Mesodermal cell (in vitro differentiated cells): ENCODE measurements around the gene POLR1A. TPM values are rescaled to one million over a fixed set of nuclear protein-coding genes. Genes with fewer than 3 reads are reported as not detected.
A peak's percentile ranks its signal among the peaks of the same experiment; 100 is the strongest.

Experiments used
- H3K27ac ChIP-seq: 2 replicates; pipeline ENCODE4 v1.7.0; 2013; ENCODE audit warnings: mild to moderate bottlenecking, low read depth, low read length, moderate library complexity; ENCODE audit not compliant: severe bottlenecking
- H3K36me3 ChIP-seq: 2 replicates; pipeline ENCODE4 v1.7.1; 2013; ENCODE audit warnings: mild to moderate bottlenecking, low read length, moderate library complexity; ENCODE audit not compliant: control insufficient read depth, insufficient read depth
- H3K4me1 ChIP-seq: one replicate; pipeline ENCODE4 v1.7.1; 2013; ENCODE audit warnings: mild to moderate bottlenecking, low read length; ENCODE audit not compliant: insufficient read depth, control insufficient read depth, poor library complexity, severe bottlenecking
- H3K4me3 ChIP-seq: 2 replicates; pipeline ENCODE4 v1.7.0; 2013; ENCODE audit warnings: low read length, control low read depth, mild to moderate bottlenecking; ENCODE audit not compliant: insufficient read depth, poor library complexity, severe bottlenecking; ENCODE audit errors: extremely low read depth
- H3K9me3 ChIP-seq: 2 replicates; pipeline ENCODE4 v1.7.1; 2013; ENCODE audit warnings: mild to moderate bottlenecking, low read length, moderate library complexity; ENCODE audit not compliant: control insufficient read depth
- WGBS, 2 experiments: methylation state at CpG; one replicate each; pipeline ENCODE4 v1.1.5; 2013; ENCODE audit warnings: missing lambda C conversion rate in 2 of 2; ENCODE audit not compliant: insufficient coverage in 2 of 2; 5-methylcytosine and 5-hydroxymethylcytosine counted together
- polyA plus RNA-seq, 2 experiments: library from polyadenylated mRNA; stranded (reverse); fragments of 50-300 nt; gene quantifications; one replicate each; pipeline ENCODE4 v1.2.3, GENCODE V29; 2013

Gene POLR1A
- polyA plus RNA-seq (2013, experiment 1 of 2) = 12.6 TPM
- 10.8 TPM for polyA plus RNA-seq (2013, experiment 2 of 2)

DNA sequence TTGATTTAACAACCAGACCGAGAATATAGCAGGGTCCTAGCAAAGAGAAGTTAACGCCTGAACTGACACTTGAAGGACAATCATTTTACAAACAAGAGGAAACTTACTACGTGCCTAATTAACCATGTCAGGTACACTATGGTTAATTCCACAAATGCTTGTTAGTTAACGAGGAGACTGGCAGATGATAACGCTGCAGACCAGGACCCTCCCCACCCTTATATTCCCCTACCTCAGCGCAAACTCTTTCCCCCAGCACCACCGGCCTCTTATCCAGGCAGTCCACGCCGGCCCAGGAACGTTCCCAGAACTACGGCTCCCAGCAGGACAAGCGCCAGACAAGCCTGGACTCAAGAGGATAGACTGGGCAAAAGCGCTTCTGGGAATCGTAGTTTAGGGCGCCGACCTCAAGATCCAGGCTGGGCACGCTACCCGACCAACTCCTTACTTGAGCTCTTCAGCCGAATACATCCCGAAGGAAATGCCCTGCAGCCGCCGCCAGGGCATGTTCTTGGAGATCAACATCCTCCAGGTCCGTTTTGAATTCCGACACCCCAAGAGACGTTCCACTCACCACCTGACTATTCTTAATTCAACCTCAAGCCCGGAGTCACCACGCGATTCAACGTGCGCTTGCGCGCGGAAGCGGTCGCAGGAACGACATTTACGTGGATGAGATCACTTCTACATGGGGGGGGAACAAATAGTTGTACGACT lies at the start of gene POLR1A:
TSS of gene POLR1A (minus strand) at position 635 of the 717 bp plus-strand sequence. CDS start at position 525, 110 bp downstream.
- Histone ChIP-seq H3K9me3 (no peaks in the 10 kb centered on the region), H3K4me1 (peaks cover 6% of the 10 kb centered on the region), H3K27ac (peak within 1 kb of the TSS; percentile 95), H3K4me3 (peak within 1 kb of the TSS; percentile 92), H3K36me3 (peaks cover 53% of the 10 kb centered on the region)
- 0% methylated on average over 26 to 31 of the region's 38 CpGs for WGBS, 2 experiments

- H3K4me3 ChIP-seq = no peak overlapping the region
- 88 to 95% methylated on average over 1 to 2 of the region's 2 CpGs for WGBS, 2 experiments
- peaks cover 78% of the 10 kb centered on the region for H3K36me3 ChIP-seq
- no peaks in the 10 kb centered on the region for H3K4me1 ChIP-seq
- H3K27ac ChIP-seq = no peak overlapping the region
- no peaks in the 10 kb centered on the region for H3K9me3 ChIP-seq
Observed at GRCh38 chr2:86150502-86150901, 44.8 kb upstream of the POLR1A start.

DNA sequence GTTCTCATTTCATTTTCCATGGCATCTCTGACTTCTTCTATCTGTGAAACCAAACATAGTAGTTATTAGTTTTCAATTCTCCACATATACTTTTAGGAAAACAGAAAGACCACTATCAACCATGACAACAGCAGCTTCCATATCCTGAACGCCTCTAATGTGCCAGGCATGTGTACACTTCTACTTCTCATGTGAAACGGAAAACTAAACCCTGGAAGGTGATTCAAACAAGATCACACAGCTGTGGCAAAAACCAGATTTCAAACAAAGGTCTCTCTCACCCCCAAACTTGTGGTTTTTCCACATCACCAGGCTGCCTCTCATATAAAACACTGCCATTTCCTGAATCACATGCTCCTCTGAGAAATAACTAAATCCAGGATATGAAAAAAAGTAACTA lies 42.1 kb upstream of the POLR1A start:
- Histone ChIP-seq H3K4me1 (no peaks in the 10 kb centered on the region), H3K4me3 (no peak overlapping the region), H3K9me3 (no peaks in the 10 kb centered on the region), H3K27ac (no peak overlapping the region), H3K36me3 (peaks cover 93% of the 10 kb centered on the region)
- WGBS, 2 experiments = 94 to 95% methylated on average over 2 of the region's 2 CpGs

- no peak overlapping the region for H3K4me3 ChIP-seq
- peaks cover 99% of the 10 kb centered on the region for H3K36me3 ChIP-seq
- H3K27ac ChIP-seq = no peak overlapping the region
- 93 to 97% methylated on average over 11 to 13 of the region's 14 CpGs for WGBS, 2 experiments
- no peaks in the 10 kb centered on the region for H3K4me1 ChIP-seq
- H3K9me3 ChIP-seq = no peaks in the 10 kb centered on the region
Observed at GRCh38 chr2:86143926-86144685, 38.4 kb upstream of the POLR1A start.

DNA sequence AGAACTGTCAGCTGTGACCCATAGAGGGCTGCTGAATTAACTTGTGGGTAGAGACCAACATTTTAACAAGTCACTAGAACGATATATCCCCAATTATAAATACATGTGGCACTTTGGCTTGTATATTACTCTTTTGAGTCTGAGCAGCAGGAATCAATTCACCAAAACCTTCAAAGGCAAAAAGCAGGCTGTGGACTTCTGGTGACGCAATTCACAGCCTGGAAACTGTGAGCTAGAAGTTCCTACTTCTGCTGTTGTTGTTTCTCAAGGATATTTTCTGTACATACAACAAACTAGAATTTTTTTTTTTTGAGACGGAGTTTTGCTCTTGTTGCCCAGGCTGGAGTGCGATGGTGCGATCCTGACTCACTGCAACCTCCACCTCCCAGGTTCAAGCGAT lies 37.6 kb upstream of the POLR1A start:
- Histone ChIP-seq H3K27ac (no peak overlapping the region), H3K4me3 (no peak overlapping the region), H3K4me1 (no peaks in the 10 kb centered on the region), H3K36me3 (peaks cover 99% of the 10 kb centered on the region), H3K9me3 (no peaks in the 10 kb centered on the region)
- WGBS, 2 experiments = 100% methylated on average over 3 to 4 of the region's 6 CpGs

GRCh38 chr2:86142436-86143257 lies 37.0 kb upstream of the POLR1A start:
- 100% methylated on average over 1 of the region's 3 CpGs; no CpG with 5 or more reads in 1 of the 2 experiments for WGBS, 2 experiments
- Histone ChIP-seq H3K36me3 (peaks cover 99% of the 10 kb centered on the region), H3K4me3 (no peak overlapping the region), H3K4me1 (no peaks in the 10 kb centered on the region), H3K27ac (no peak overlapping the region), H3K9me3 (no peaks in the 10 kb centered on the region)

GRCh38 chr2:86140969-86141392 lies 35.3 kb upstream of the POLR1A start:
- Histone ChIP-seq H3K4me3 (no peak overlapping the region), H3K9me3 (no peaks in the 10 kb centered on the region), H3K36me3 (peaks cover 99% of the 10 kb centered on the region), H3K4me1 (no peaks in the 10 kb centered on the region), H3K27ac (peak overlapping the region; percentile 12)
- WGBS, 2 experiments = 86 to 100% methylated on average over 2 of the region's 4 CpGs

GRCh38 chr2:86139981-86140380 lies 34.3 kb upstream of the POLR1A start:
- Histone ChIP-seq H3K4me1 (no peaks in the 10 kb centered on the region), H3K27ac (no peak overlapping the region), H3K36me3 (peaks cover 99% of the 10 kb centered on the region), H3K4me3 (no peak overlapping the region), H3K9me3 (no peaks in the 10 kb centered on the region)
- WGBS, 2 experiments = 100% methylated on average over 1 to 4 of the region's 4 CpGs

GRCh38 chr2:86138736-86139625 lies 33.3 kb upstream of the POLR1A start:
- no peaks in the 10 kb centered on the region for H3K9me3 ChIP-seq
- no peaks in the 10 kb centered on the region for H3K4me1 ChIP-seq
- H3K36me3 ChIP-seq = peaks cover 99% of the 10 kb centered on the region
- H3K4me3 ChIP-seq = no peak overlapping the region
- no peak overlapping the region for H3K27ac ChIP-seq
- WGBS, 2 experiments = 90 to 97% methylated on average over 5 to 6 of the region's 7 CpGs

GRCh38 chr2:86136141-86136540 lies 30.5 kb upstream of the POLR1A start:
- WGBS, 2 experiments = 90 to 100% methylated on average over 1 to 2 of the region's 2 CpGs
- peaks cover 99% of the 10 kb centered on the region for H3K36me3 ChIP-seq
- no peak overlapping the region for H3K4me3 ChIP-seq
- no peak overlapping the region for H3K27ac ChIP-seq
- H3K4me1 ChIP-seq = no peaks in the 10 kb centered on the region
- H3K9me3 ChIP-seq = no peaks in the 10 kb centered on the region
